HL-60 (cell line): Measurements from ENCODE around the gene G3BP2.

ENCODE experiments used
- CTCF ChIP-seq: IDR thresholded peaks from one replicate; pipeline ENCODE4 v1.5.1; 2011; ENCODE audit warnings: low read length, control low read depth, inconsistent platforms; ENCODE audit not compliant: insufficient read depth
- GABPA ChIP-seq: IDR thresholded peaks from 2 replicates; pipeline ENCODE4 v1.6.1; 2012; ENCODE audit warnings: low read depth
- POLR2AphosphoS5 ChIP-seq: IDR thresholded peaks from 2 replicates; pipeline ENCODE4 v1.6.1; 2012; ENCODE audit warnings: low read depth

GRCh38 chr4:75705198-75705977 lies 32.2 kb upstream of the G3BP2 start:
- no peak for TF ChIP-seq CTCF
- no peak for TF ChIP-seq POLR2AphosphoS5
- no peak for TF ChIP-seq GABPA
